Liver (tissue), 3 donors: ENCODE measurements around the gene ANKRD13A.

Experiments used
- JUND ChIP-seq, 2 donors: IDR thresholded peaks; 2 replicates each; pipeline ENCODE4 v1.6.1; 2016; ENCODE audit warnings: antibody characterized with exemption in 2 of 2
- RAD21 ChIP-seq, 2 donors: IDR thresholded peaks; 2 replicates each; pipeline ENCODE4 v1.6.1; 2016; ENCODE audit warnings: antibody characterized with exemption in 2 of 2, mild to moderate bottlenecking in 2 of 2
- TF ChIP-seq, protein P1 (sequence below): IDR thresholded peaks from 2 replicates; pipeline ENCODE4 v1.6.1; 2016; ENCODE audit warnings: antibody characterized with exemption, mild to moderate bottlenecking
- TF ChIP-seq, protein P2 (sequence below): IDR thresholded peaks from 2 replicates; pipeline ENCODE4 v1.6.1; 2016; ENCODE audit warnings: antibody characterized with exemption
- TF ChIP-seq, protein P3 (sequence below): fragments of 150-350 bp; IDR thresholded peaks from 2 replicates; pipeline ENCODE4 v1.5.1; 2017; ENCODE audit warnings: improper control_type of control experiment, low read depth, low read length; ENCODE audit not compliant: missing input control
- TF ChIP-seq, protein P4 (sequence below): IDR thresholded peaks from 2 replicates; pipeline ENCODE4 v1.6.1; 2016; ENCODE audit warnings: antibody characterized with exemption
- TF ChIP-seq, protein P5 (sequence below): IDR thresholded peaks from 2 replicates; pipeline ENCODE4 v1.6.1; 2016; ENCODE audit warnings: antibody characterized with exemption
- donor health status: healthy.
- donor health status: healthy.

DNA sequence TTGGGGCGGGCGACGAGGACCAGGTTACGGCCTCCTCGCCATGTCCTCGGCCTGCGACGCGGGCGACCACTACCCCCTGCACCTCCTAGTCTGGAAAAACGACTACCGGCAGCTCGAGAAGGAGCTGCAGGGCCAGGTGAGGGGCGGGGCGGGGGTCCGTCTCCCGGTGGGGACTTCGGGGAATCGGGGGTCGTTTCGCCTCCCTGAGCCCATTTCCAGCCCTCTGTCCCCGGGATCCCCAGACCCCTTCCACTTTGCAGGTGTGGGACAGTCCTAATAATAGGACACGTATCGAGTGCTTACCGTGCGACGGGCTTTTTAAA lies 380 bp downstream of the ANKRD13A start:
- TF ChIP-seq, protein P1, sequence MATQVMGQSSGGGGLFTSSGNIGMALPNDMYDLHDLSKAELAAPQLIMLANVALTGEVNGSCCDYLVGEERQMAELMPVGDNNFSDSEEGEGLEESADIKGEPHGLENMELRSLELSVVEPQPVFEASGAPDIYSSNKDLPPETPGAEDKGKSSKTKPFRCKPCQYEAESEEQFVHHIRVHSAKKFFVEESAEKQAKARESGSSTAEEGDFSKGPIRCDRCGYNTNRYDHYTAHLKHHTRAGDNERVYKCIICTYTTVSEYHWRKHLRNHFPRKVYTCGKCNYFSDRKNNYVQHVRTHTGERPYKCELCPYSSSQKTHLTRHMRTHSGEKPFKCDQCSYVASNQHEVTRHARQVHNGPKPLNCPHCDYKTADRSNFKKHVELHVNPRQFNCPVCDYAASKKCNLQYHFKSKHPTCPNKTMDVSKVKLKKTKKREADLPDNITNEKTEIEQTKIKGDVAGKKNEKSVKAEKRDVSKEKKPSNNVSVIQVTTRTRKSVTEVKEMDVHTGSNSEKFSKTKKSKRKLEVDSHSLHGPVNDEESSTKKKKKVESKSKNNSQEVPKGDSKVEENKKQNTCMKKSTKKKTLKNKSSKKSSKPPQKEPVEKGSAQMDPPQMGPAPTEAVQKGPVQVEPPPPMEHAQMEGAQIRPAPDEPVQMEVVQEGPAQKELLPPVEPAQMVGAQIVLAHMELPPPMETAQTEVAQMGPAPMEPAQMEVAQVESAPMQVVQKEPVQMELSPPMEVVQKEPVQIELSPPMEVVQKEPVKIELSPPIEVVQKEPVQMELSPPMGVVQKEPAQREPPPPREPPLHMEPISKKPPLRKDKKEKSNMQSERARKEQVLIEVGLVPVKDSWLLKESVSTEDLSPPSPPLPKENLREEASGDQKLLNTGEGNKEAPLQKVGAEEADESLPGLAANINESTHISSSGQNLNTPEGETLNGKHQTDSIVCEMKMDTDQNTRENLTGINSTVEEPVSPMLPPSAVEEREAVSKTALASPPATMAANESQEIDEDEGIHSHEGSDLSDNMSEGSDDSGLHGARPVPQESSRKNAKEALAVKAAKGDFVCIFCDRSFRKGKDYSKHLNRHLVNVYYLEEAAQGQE = no peak
- TF ChIP-seq, protein P2, sequence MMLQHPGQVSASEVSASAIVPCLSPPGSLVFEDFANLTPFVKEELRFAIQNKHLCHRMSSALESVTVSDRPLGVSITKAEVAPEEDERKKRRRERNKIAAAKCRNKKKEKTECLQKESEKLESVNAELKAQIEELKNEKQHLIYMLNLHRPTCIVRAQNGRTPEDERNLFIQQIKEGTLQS = no peak
- TF ChIP-seq, protein P3, sequence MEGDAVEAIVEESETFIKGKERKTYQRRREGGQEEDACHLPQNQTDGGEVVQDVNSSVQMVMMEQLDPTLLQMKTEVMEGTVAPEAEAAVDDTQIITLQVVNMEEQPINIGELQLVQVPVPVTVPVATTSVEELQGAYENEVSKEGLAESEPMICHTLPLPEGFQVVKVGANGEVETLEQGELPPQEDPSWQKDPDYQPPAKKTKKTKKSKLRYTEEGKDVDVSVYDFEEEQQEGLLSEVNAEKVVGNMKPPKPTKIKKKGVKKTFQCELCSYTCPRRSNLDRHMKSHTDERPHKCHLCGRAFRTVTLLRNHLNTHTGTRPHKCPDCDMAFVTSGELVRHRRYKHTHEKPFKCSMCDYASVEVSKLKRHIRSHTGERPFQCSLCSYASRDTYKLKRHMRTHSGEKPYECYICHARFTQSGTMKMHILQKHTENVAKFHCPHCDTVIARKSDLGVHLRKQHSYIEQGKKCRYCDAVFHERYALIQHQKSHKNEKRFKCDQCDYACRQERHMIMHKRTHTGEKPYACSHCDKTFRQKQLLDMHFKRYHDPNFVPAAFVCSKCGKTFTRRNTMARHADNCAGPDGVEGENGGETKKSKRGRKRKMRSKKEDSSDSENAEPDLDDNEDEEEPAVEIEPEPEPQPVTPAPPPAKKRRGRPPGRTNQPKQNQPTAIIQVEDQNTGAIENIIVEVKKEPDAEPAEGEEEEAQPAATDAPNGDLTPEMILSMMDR = no peak
- TF ChIP-seq, protein P4, sequence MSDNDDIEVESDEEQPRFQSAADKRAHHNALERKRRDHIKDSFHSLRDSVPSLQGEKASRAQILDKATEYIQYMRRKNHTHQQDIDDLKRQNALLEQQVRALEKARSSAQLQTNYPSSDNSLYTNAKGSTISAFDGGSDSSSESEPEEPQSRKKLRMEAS = no peak
- TF ChIP-seq, protein P5, sequence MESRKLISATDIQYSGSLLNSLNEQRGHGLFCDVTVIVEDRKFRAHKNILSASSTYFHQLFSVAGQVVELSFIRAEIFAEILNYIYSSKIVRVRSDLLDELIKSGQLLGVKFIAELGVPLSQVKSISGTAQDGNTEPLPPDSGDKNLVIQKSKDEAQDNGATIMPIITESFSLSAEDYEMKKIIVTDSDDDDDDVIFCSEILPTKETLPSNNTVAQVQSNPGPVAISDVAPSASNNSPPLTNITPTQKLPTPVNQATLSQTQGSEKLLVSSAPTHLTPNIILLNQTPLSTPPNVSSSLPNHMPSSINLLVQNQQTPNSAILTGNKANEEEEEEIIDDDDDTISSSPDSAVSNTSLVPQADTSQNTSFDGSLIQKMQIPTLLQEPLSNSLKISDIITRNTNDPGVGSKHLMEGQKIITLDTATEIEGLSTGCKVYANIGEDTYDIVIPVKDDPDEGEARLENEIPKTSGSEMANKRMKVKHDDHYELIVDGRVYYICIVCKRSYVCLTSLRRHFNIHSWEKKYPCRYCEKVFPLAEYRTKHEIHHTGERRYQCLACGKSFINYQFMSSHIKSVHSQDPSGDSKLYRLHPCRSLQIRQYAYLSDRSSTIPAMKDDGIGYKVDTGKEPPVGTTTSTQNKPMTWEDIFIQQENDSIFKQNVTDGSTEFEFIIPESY = no peak
- TF ChIP-seq JUND (IDR thresholded peaks at IDR 0.05) = no peak
- TF ChIP-seq RAD21 (IDR thresholded peaks at IDR 0.05) = no peak
